ENCODE data around the gene SNX9. TPM values are rescaled to one million over a fixed set of nuclear protein-coding genes. Genes with fewer than 3 reads are reported as not detected.

The SNX9 gene
- total RNA-seq, 1 experiment from 2014 or later, result 51.4 TPM

GRCh38 chr6:157861184-157861583 is 38.1 kb downstream of the SNX9 start:
- Histone ChIP-seq H3K9me3 (no peaks in the 10 kb centered on the region), H3K36me3 (peaks cover 10% of the 10 kb centered on the region), H3K4me3 (no peak overlapping the region), H3K27me3 (no peaks in the 10 kb centered on the region)
- no peak for DNase-seq

- H3K4me3 ChIP-seq, result no peak overlapping the region
- no peak for DNase-seq
- H3K36me3 ChIP-seq, result peaks cover 10% of the 10 kb centered on the region
- H3K27me3 ChIP-seq, result no peaks in the 10 kb centered on the region
- H3K9me3 ChIP-seq, result no peaks in the 10 kb centered on the region
These were observed 38.8 kb downstream of the SNX9 start for GRCh38 chr6:157861814-157862213.

GRCh38 chr6:157862706-157863105 is 39.7 kb downstream of the SNX9 start:
- H3K27me3 ChIP-seq, result no peaks in the 10 kb centered on the region
- DNase-seq, result no peak
- H3K36me3 ChIP-seq, result peaks cover 15% of the 10 kb centered on the region
- no peaks in the 10 kb centered on the region for H3K9me3 ChIP-seq
- no peak overlapping the region for H3K4me3 ChIP-seq

- Histone ChIP-seq H3K27me3 (no peaks in the 10 kb centered on the region), H3K9me3 (no peaks in the 10 kb centered on the region), H3K36me3 (peaks cover 29% of the 10 kb centered on the region), H3K4me3 (no peak overlapping the region)
- DNase-seq, result no peak
These were observed 41.2 kb downstream of the SNX9 start for GRCh38 chr6:157864185-157864761.

- no peak overlapping the region for H3K4me3 ChIP-seq
- H3K27me3 ChIP-seq, result no peaks in the 10 kb centered on the region
- peaks cover 39% of the 10 kb centered on the region for H3K36me3 ChIP-seq
- H3K9me3 ChIP-seq, result no peaks in the 10 kb centered on the region
- DNase-seq, result no peak
These were observed 42.2 kb downstream of the SNX9 start for GRCh38 chr6:157865249-157865648.

GRCh38 chr6:157867155-157867559 is 44.1 kb downstream of the SNX9 start:
- Histone ChIP-seq H3K9me3 (no peaks in the 10 kb centered on the region), H3K27me3 (no peaks in the 10 kb centered on the region), H3K4me3 (no peak overlapping the region), H3K36me3 (peaks cover 39% of the 10 kb centered on the region)
- peak; percentile 28 for DNase-seq

GRCh38 chr6:157867981-157868380 is 44.9 kb downstream of the SNX9 start:
- DNase-seq, result no peak
- Histone ChIP-seq H3K36me3 (peaks cover 47% of the 10 kb centered on the region), H3K4me3 (no peak overlapping the region), H3K27me3 (no peaks in the 10 kb centered on the region), H3K9me3 (no peaks in the 10 kb centered on the region)

- H3K27me3 ChIP-seq, result no peaks in the 10 kb centered on the region
- H3K9me3 ChIP-seq, result no peaks in the 10 kb centered on the region
- DNase-seq, result no peak
- peaks cover 49% of the 10 kb centered on the region for H3K36me3 ChIP-seq
- H3K4me3 ChIP-seq, result no peak overlapping the region
These were observed 45.8 kb downstream of the SNX9 start for GRCh38 chr6:157868835-157869234.

- Histone ChIP-seq H3K27me3 (no peaks in the 10 kb centered on the region), H3K36me3 (peaks cover 52% of the 10 kb centered on the region), H3K9me3 (no peaks in the 10 kb centered on the region), H3K4me3 (no peak overlapping the region)
- no peak for DNase-seq
These were observed 46.7 kb downstream of the SNX9 start for GRCh38 chr6:157869673-157870302.

GRCh38 chr6:157873735-157874344 is 50.8 kb downstream of the SNX9 start:
- H3K36me3 ChIP-seq, result peaks cover 67% of the 10 kb centered on the region
- H3K4me3 ChIP-seq, result no peak overlapping the region
- H3K27me3 ChIP-seq, result no peaks in the 10 kb centered on the region
- no peaks in the 10 kb centered on the region for H3K9me3 ChIP-seq
- peak; percentile 61 for DNase-seq

- Histone ChIP-seq H3K4me3 (no peak overlapping the region), H3K36me3 (peaks cover 71% of the 10 kb centered on the region), H3K27me3 (no peaks in the 10 kb centered on the region), H3K9me3 (no peaks in the 10 kb centered on the region)
- no peak for DNase-seq
These were observed 54.1 kb downstream of the SNX9 start for GRCh38 chr6:157877149-157877548.

GRCh38 chr6:157877573-157878438 is 54.8 kb downstream of the SNX9 start:
- DNase-seq, result peak; percentile 49
- Histone ChIP-seq H3K9me3 (no peaks in the 10 kb centered on the region), H3K27me3 (no peaks in the 10 kb centered on the region), H3K4me3 (no peak overlapping the region), H3K36me3 (peaks cover 71% of the 10 kb centered on the region)

GRCh38 chr6:157879034-157879872 is 56.2 kb downstream of the SNX9 start:
- no peak for DNase-seq
- Histone ChIP-seq H3K9me3 (no peaks in the 10 kb centered on the region), H3K27me3 (no peaks in the 10 kb centered on the region), H3K36me3 (peaks cover 78% of the 10 kb centered on the region), H3K4me3 (no peak overlapping the region)

GRCh38 chr6:157879873-157880254 is 56.8 kb downstream of the SNX9 start:
- Histone ChIP-seq H3K36me3 (peaks cover 78% of the 10 kb centered on the region), H3K4me3 (no peak overlapping the region), H3K9me3 (no peaks in the 10 kb centered on the region), H3K27me3 (no peaks in the 10 kb centered on the region)
- no peak for DNase-seq

GRCh38 chr6:157880534-157880933 is 57.5 kb downstream of the SNX9 start:
- no peak overlapping the region for H3K4me3 ChIP-seq
- peaks cover 79% of the 10 kb centered on the region for H3K36me3 ChIP-seq
- H3K27me3 ChIP-seq, result no peaks in the 10 kb centered on the region
- H3K9me3 ChIP-seq, result no peaks in the 10 kb centered on the region
- DNase-seq, result no peak

- H3K27me3 ChIP-seq, result no peaks in the 10 kb centered on the region
- DNase-seq, result no peak
- H3K36me3 ChIP-seq, result peaks cover 79% of the 10 kb centered on the region
- H3K4me3 ChIP-seq, result no peak overlapping the region
- no peaks in the 10 kb centered on the region for H3K9me3 ChIP-seq
These were observed 58.3 kb downstream of the SNX9 start for GRCh38 chr6:157881342-157881741.
